Breast epithelium (tissue), 3 donors: Measurements from ENCODE around the gene GMDS.

Source experiments
- CTCF ChIP-seq, 3 donors: fragments of 450-650 bp; IDR thresholded peaks; one replicate each; pipeline ENCODE4 v1.5.1; 2016 to 2017; ENCODE audit warnings: antibody characterized with exemption in 3 of 3, mild to moderate bottlenecking in 3 of 3, moderate library complexity in 3 of 3
- POLR2A ChIP-seq: fragments of 450-650 bp; IDR thresholded peaks from one replicate; pipeline ENCODE4 v1.6.1; 2016; ENCODE audit warnings: antibody characterized with exemption, mild to moderate bottlenecking, moderate library complexity

- TF ChIP-seq CTCF (IDR thresholded peaks at IDR 0.05) (no peak), POLR2A (no peak)
Observed at GRCh38 chr6:2061880-2062279, 183.5 kb downstream of the GMDS start.
